Cardiac muscle cell (in vitro differentiated cells and primary cell): ENCODE measurements around the gene CYP2D6. TPM values are rescaled to one million over a fixed set of nuclear protein-coding genes. Genes with fewer than 3 reads are reported as not detected.
"Not testable (repeated sequence)": the region's sequence is repeated elsewhere in the genome, so short reads cannot be mapped to it uniquely, and the experiment has no call there.

Experiments used
- DNase-seq, 2 donors: peaks; one replicate each; pipeline versions ENCODE4 v3.0.0 to v3.0.0-alpha.2; 2010 to 2017; ENCODE audit warnings: low read depth in 1 of 2, low spot score in 1 of 2
- H3K27ac ChIP-seq: fragments of 200-600 bp; sonication (generic); 2 replicates; pipeline ENCODE4 v1.5.1; 2016
- H3K27me3 ChIP-seq: fragments of 200-600 bp; sonication (generic); 2 replicates; pipeline ENCODE4 v1.6.0; 2016; ENCODE audit warnings: control low read depth
- H3K36me3 ChIP-seq: fragments of 200-600 bp; sonication (generic); 2 replicates; pipeline ENCODE4 v1.5.1; 2016; ENCODE audit warnings: control low read depth
- H3K4me1 ChIP-seq: fragments of 200-600 bp; sonication (generic); 2 replicates; pipeline ENCODE4 v1.8.1; 2017; ENCODE audit warnings: low read depth, mild to moderate bottlenecking, mixed run types
- H3K4me3 ChIP-seq: fragments of 200-600 bp; sonication (generic); 2 replicates; pipeline ENCODE4 v1.5.1; 2016; ENCODE audit warnings: mild to moderate bottlenecking
- H3K9me3 ChIP-seq: fragments of 200-600 bp; sonication (generic); 2 replicates; pipeline ENCODE4 v1.5.1; 2017; ENCODE audit warnings: low read depth, mild to moderate bottlenecking, control low read depth
- CTCF ChIP-seq: IDR thresholded peaks from 2 replicates; pipeline ENCODE4 v1.5.1; 2012; ENCODE audit warnings: low read depth, mild to moderate bottlenecking, low read length
- polyA plus RNA-seq: library from polyadenylated mRNA; unstranded; fragments of >200 nt; fragmentation: Nextera tagmentation; extraction: Ambion mirVana; gene quantifications from 2 replicates; pipeline ENCODE4 v1.2.1, GENCODE V29; 2016
- total RNA-seq: library from RNA; depleted of rRNA; stranded (reverse); fragments of >200 nt; gene quantifications from 2 replicates; pipeline ENCODE4 v1.2.3, GENCODE V29; 2016

CYP2D6 gene
- total and polyA plus RNA-seq, 2 experiments from 2014 or later = 2.2 to 2.6 TPM

GRCh38 chr22:42128007-42128406 is 2.6 kb downstream of the CYP2D6 start:
- not testable (repeated sequence) for H3K36me3 ChIP-seq, H3K4me3 ChIP-seq, DNase-seq, H3K4me1 ChIP-seq, H3K27ac ChIP-seq, H3K9me3 ChIP-seq, H3K27me3 ChIP-seq

- H3K27ac ChIP-seq = no peak overlapping the region
- H3K4me3 ChIP-seq = no peak overlapping the region
- H3K27me3 ChIP-seq = no peaks in the 10 kb centered on the region
- H3K4me1 ChIP-seq = no peaks in the 10 kb centered on the region
- no peaks in the 10 kb centered on the region for H3K36me3 ChIP-seq
- H3K9me3 ChIP-seq = no peaks in the 10 kb centered on the region
- DNase-seq = no peak
- no peak for TF ChIP-seq CTCF
These were observed 3.0 kb downstream of the CYP2D6 start for GRCh38 chr22:42127606-42128005.

GRCh38 chr22:42123529-42123928 is 7.1 kb downstream of the CYP2D6 start:
- not testable (repeated sequence) for H3K27ac ChIP-seq, H3K9me3 ChIP-seq, H3K27me3 ChIP-seq, DNase-seq, H3K36me3 ChIP-seq, H3K4me3 ChIP-seq, H3K4me1 ChIP-seq

- H3K36me3 ChIP-seq, H3K4me1 ChIP-seq, H3K27ac ChIP-seq, H3K4me3 ChIP-seq, H3K27me3 ChIP-seq, DNase-seq, H3K9me3 ChIP-seq: not testable (repeated sequence)
These were observed 10.2 kb downstream of the CYP2D6 start for GRCh38 chr22:42120231-42121021.

GRCh38 chr22:42116848-42117424 is 13.7 kb downstream of the CYP2D6 start:
- Histone ChIP-seq H3K4me3 (no peak overlapping the region), H3K27me3 (no peaks in the 10 kb centered on the region), H3K27ac (no peak overlapping the region), H3K9me3 (no peaks in the 10 kb centered on the region), H3K4me1 (peaks cover 9% of the 10 kb centered on the region), H3K36me3 (no peaks in the 10 kb centered on the region)
- peak in 1 of 2 donors; percentile 33 for DNase-seq
- no peak for TF ChIP-seq CTCF

- not testable (repeated sequence) for H3K9me3 ChIP-seq, H3K36me3 ChIP-seq, DNase-seq, H3K27me3 ChIP-seq, H3K4me3 ChIP-seq, H3K27ac ChIP-seq
- H3K4me1 ChIP-seq = peaks cover 10% of the 10 kb centered on the region
These were observed 15.2 kb downstream of the CYP2D6 start for GRCh38 chr22:42115420-42115830.

- H3K9me3 ChIP-seq = no peaks in the 10 kb centered on the region
- TF ChIP-seq CTCF = peak; percentile 32
- H3K4me1 ChIP-seq = peaks cover 10% of the 10 kb centered on the region
- H3K4me3 ChIP-seq = no peak overlapping the region
- no peaks in the 10 kb centered on the region for H3K27me3 ChIP-seq
- H3K36me3 ChIP-seq = no peaks in the 10 kb centered on the region
- no peak overlapping the region for H3K27ac ChIP-seq
- peak in 1 of 2 donors; percentile 30 for DNase-seq
These were observed 15.9 kb downstream of the CYP2D6 start for GRCh38 chr22:42114721-42115120.

GRCh38 chr22:42112793-42113192 is 17.8 kb downstream of the CYP2D6 start:
- H3K4me3 ChIP-seq, H3K9me3 ChIP-seq, H3K27ac ChIP-seq, H3K27me3 ChIP-seq, H3K36me3 ChIP-seq: not testable (repeated sequence)
- H3K4me1 ChIP-seq = peaks cover 10% of the 10 kb centered on the region
- DNase-seq = peak; percentile 19 to 59
